SU-DHL-6 (cell line): Measurements from ENCODE around the gene RYR2.

Experiments
- CTCF ChIP-seq: fragments of 200-600 bp; sonication (generic); IDR thresholded peaks from one replicate; pipeline ENCODE4 v1.5.1; 2017; ENCODE audit warnings: antibody characterized with exemption, mild to moderate bottlenecking, low read length, moderate library complexity; ENCODE audit not compliant: insufficient read depth, poor library complexity, severe bottlenecking
- EZH2phosphoT487 ChIP-seq: fragments of 200-600 bp; sonication (generic), shearing (Covaris generic); conservative IDR thresholded peaks from 2 replicates; pipeline ENCODE4 v1.6.1; 2018; ENCODE audit warnings: mild to moderate bottlenecking, antibody characterized with exemption, low read length, moderate library complexity, mixed read lengths

GRCh38 chr1:237613984-237614383, 572.0 kb downstream of the RYR2 start:
- TF ChIP-seq CTCF (no peak), EZH2phosphoT487 (no peak)
